ENCODE data around the gene CENPQ.

CENPQ gene

GRCh38 chr6:49517919-49518318 is 54.7 kb downstream of the CENPQ start:
- H3K4me3 ChIP-seq (ENCODE audit: low read depth, low read length), result no peak overlapping the region
- TF ChIP-seq CTCF (IDR thresholded peaks at IDR 0.05; ENCODE audit: low read depth, low read length), result no peak

- no peak for TF ChIP-seq CTCF (IDR thresholded peaks at IDR 0.05; ENCODE audit: low read depth, low read length)
- no peak overlapping the region for H3K4me3 ChIP-seq (ENCODE audit: low read depth, low read length)
These were observed 56.5 kb downstream of the CENPQ start for GRCh38 chr6:49519660-49520059.

GRCh38 chr6:49522710-49523593 is 59.8 kb downstream of the CENPQ start:
- H3K4me3 ChIP-seq (ENCODE audit: low read depth, low read length), result no peak overlapping the region
- no peak for TF ChIP-seq CTCF (IDR thresholded peaks at IDR 0.05; ENCODE audit: low read depth, low read length)

- no peak for TF ChIP-seq CTCF (IDR thresholded peaks at IDR 0.05; ENCODE audit: low read depth, low read length)
- no peak overlapping the region for H3K4me3 ChIP-seq (ENCODE audit: low read depth, low read length)
These were observed 60.7 kb downstream of the CENPQ start for GRCh38 chr6:49523901-49524300.

- no peak for TF ChIP-seq CTCF (IDR thresholded peaks at IDR 0.05; ENCODE audit: low read depth, low read length)
- no peak overlapping the region for H3K4me3 ChIP-seq (ENCODE audit: low read depth, low read length)
These were observed 61.4 kb downstream of the CENPQ start for GRCh38 chr6:49524541-49524940.

GRCh38 chr6:49526598-49526997 is 63.4 kb downstream of the CENPQ start:
- no peak overlapping the region for H3K4me3 ChIP-seq (ENCODE audit: low read depth, low read length)
- TF ChIP-seq CTCF (IDR thresholded peaks at IDR 0.05; ENCODE audit: low read depth, low read length), result no peak

GRCh38 chr6:49527320-49527719 is 64.2 kb downstream of the CENPQ start:
- no peak for TF ChIP-seq CTCF (IDR thresholded peaks at IDR 0.05; ENCODE audit: low read depth, low read length)
- no peak overlapping the region for H3K4me3 ChIP-seq (ENCODE audit: low read depth, low read length)
